Stimulated activated CD8-positive, alpha-beta memory T cell treated with anti-CD3 and anti-CD28 coated beads, Interleukin-2, amount 100 ng/mL, for 1 hour (primary cell): ENCODE measurements around the gene CKMT2.

ENCODE experiments used
- DNase-seq, 2 donors: peaks; one replicate each; pipeline ENCODE4 v3.0.0-alpha.2; 2020; ENCODE audit warnings: low read depth in 2 of 2

CKMT2 gene

GRCh38 chr5:81305785-81306184 is 72.7 kb downstream of the CKMT2 start:
- DNase-seq: no peak

- DNase-seq: no peak
Observed at GRCh38 chr5:81308836-81309235, 75.7 kb downstream of the CKMT2 start.

- no peak for DNase-seq
Observed at GRCh38 chr5:81310402-81311063, 77.4 kb downstream of the CKMT2 start.

GRCh38 chr5:81313278-81313677 is 80.2 kb downstream of the CKMT2 start:
- no peak for DNase-seq

DNA sequence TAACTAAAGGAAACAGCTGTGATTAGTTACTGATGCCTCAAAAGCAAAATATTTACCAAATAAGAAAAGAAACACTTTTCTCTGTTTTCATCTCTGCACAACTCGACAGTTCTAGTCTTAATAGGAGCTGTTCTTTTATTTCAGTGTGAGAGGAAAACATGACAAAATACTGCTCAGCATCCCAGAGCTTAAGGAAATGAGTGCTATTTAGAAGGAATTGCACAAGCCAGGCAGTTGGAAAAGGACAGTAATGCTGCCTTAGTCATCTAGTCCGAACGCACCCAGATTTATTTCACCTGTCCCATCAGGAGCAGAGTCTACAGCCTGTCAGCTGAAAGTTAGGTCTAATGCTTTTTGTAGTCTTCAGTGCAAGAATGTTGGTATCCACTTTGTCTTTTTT is 80.6 kb downstream of the CKMT2 start:
- no peak for DNase-seq

DNA sequence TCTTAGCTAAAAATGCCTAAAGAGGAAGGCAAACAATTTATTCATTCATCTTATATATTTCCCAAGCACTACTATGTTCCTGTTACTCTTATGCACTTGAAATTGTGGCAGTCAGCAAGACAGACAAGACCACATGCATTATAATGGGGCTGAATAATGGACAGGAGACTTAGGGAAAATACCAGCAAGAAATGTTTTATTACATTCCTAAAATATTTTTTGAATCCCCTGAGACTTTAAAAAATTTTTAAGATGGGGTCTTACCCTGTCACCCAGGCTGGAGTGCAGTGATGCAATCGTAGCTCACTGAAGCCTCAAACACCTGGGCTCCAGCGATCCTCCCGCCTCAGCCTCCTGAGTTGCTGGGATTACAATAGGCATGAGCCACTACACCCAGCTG is 81.5 kb downstream of the CKMT2 start:
- DNase-seq: no peak

GRCh38 chr5:81315336-81315735 is 82.2 kb downstream of the CKMT2 start:
- no peak for DNase-seq

DNA sequence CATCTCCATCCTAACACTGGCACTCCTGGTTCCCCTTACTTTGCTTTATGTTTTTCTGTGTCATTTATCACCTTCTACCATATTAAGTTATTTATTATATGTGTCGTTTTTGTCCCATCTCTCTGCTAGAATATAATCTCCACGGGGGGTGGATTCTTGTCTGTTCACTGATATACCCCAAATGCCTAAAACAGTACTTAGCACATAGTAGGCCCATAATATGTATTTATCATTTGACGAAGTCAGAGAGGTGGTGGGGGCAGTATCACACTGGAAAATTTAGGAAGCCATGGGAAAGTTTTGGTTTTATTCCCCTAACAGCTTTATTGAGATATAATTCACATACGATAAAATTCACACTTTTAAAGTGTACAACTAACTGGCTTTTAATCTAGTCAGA is 82.7 kb downstream of the CKMT2 start:
- no peak for DNase-seq
